Measurements from ENCODE around the gene KAT8.
"Not testable (repeated sequence)": the region's sequence is repeated elsewhere in the genome, so short reads cannot be mapped to it uniquely, and the experiment has no call there.

KAT8 gene

DNA sequence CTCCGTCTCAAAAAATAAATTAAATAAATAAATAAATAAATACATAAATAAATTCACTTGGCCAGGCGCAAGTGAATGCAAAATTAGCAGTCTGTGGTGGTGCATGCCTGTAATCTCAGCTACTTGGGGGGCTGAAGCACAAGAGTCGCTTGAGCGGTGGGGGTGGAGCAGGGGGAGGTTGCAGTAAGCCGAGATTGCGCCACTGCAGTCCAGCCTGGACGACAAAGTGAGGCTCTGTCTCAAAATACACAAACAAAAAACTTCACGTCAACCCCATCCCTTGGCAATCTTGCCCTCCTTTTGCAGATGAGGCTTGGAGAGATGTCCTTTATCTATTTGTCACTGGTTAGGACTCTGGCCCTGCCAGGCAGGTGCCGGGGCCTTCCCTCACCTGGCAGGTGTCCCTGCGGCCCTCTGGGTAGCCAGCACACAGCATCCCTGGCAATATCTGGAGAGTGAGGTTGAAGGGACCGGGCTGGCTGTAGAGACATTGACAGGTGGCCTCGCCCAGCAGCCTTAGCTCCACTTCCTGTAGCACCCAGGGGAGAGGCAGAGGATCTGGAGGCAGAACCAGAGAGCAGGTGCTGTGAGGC lies 28.0 kb downstream of the KAT8 start:
- no peak overlapping the region for H3K4me3 ChIP-seq (ENCODE audit: low read depth, low read length)
- TF ChIP-seq, protein P1, sequence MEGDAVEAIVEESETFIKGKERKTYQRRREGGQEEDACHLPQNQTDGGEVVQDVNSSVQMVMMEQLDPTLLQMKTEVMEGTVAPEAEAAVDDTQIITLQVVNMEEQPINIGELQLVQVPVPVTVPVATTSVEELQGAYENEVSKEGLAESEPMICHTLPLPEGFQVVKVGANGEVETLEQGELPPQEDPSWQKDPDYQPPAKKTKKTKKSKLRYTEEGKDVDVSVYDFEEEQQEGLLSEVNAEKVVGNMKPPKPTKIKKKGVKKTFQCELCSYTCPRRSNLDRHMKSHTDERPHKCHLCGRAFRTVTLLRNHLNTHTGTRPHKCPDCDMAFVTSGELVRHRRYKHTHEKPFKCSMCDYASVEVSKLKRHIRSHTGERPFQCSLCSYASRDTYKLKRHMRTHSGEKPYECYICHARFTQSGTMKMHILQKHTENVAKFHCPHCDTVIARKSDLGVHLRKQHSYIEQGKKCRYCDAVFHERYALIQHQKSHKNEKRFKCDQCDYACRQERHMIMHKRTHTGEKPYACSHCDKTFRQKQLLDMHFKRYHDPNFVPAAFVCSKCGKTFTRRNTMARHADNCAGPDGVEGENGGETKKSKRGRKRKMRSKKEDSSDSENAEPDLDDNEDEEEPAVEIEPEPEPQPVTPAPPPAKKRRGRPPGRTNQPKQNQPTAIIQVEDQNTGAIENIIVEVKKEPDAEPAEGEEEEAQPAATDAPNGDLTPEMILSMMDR (IDR thresholded peaks at IDR 0.05; ENCODE audit: borderline replicate concordance, insufficient read depth, low read depth, low read length): no peak

DNA sequence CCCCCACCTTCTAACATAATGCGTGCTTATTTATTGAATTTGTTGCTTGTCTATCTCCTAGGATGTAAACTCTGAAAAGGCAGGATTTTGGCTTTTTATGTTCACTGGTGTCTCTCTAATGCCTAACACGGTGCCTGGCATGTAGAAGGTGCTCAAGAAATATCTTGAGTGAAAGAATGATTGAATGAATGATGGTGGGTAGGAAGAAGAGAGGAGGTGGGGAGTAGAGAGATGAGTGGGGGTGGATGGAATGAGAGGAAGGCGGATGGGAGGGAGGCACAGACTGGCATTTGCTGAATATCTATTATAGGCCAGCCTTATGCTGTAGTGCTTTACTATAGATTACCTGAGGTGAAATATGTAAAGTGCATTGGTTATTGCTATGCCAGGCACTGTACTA lies 30.1 kb downstream of the KAT8 start:
- no peak overlapping the region for H3K4me3 ChIP-seq (ENCODE audit: low read depth, low read length)
- TF ChIP-seq, protein P1 (IDR thresholded peaks at IDR 0.05; ENCODE audit: borderline replicate concordance, insufficient read depth, low read depth, low read length): no peak

DNA sequence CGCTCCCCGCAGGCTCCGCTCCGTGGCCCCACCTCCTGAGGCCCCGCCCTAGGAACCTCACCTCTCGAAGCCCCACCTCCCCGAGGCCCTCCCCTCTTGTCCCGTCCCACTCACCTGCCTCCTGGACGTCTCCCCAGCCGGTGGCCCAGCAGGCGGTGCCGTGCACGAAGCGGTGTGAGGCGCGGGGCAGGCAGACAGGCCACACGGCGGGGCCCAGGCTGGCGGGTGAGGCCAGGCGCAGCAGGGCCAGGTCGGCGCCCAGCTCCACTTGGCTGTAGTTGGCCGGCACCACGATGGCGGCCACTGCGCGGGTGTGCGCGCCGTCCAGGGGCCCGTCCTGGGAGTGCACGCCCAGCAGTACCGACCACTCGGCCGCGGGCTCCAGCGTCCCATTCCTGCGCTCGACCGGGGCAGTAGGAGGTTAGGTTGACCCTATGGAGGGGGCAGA lies 30.8 kb downstream of the KAT8 start:
- H3K4me3 ChIP-seq (ENCODE audit: low read depth, low read length): no peak overlapping the region
- TF ChIP-seq, protein P1 (IDR thresholded peaks at IDR 0.05; ENCODE audit: borderline replicate concordance, insufficient read depth, low read depth, low read length): no peak

DNA sequence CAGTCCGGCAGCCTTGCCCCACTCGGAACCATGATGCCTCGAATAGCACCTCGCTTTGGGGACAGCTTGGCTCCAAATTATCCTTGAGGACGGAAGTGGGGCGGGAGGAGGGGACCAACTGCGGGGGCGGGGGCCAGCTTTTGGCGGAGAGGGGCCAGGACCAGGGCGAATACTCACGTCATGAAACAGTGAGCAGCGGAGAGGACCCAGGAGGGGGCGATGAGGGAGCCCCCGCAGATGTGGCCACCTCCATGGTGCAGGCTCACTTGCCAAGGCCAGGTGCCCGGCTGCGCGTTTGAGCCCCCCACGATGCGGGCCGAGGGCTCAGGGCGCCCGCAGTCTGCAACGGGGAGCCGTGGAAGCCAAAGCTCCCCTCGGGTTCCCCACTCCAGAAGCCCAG lies 31.4 kb downstream of the KAT8 start:
- TF ChIP-seq, protein P1 (IDR thresholded peaks at IDR 0.05; ENCODE audit: borderline replicate concordance, insufficient read depth, low read depth, low read length): no peak
- no peak overlapping the region for H3K4me3 ChIP-seq (ENCODE audit: low read depth, low read length)

DNA sequence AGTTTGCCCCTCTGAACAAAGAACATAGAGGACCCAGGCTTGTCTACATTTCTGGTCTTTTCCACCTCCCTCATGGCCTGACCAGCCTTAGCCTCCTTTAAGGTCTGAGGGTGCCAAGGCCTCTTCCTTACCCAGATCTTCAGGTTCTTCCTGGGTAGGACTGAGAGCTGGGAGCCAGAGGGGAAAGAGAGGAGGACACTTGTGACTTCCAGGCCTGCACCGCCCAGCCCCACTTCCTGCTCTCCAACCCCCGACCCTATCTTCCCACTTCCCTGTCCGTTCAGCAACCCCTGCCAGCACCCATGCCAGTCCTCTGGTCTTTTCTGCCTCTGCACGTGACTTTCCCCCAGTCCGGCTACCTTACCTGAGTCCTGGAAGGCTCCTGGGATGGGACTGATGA lies 31.9 kb downstream of the KAT8 start:
- TF ChIP-seq, protein P1 (IDR thresholded peaks at IDR 0.05; ENCODE audit: borderline replicate concordance, insufficient read depth, low read depth, low read length): no peak

DNA sequence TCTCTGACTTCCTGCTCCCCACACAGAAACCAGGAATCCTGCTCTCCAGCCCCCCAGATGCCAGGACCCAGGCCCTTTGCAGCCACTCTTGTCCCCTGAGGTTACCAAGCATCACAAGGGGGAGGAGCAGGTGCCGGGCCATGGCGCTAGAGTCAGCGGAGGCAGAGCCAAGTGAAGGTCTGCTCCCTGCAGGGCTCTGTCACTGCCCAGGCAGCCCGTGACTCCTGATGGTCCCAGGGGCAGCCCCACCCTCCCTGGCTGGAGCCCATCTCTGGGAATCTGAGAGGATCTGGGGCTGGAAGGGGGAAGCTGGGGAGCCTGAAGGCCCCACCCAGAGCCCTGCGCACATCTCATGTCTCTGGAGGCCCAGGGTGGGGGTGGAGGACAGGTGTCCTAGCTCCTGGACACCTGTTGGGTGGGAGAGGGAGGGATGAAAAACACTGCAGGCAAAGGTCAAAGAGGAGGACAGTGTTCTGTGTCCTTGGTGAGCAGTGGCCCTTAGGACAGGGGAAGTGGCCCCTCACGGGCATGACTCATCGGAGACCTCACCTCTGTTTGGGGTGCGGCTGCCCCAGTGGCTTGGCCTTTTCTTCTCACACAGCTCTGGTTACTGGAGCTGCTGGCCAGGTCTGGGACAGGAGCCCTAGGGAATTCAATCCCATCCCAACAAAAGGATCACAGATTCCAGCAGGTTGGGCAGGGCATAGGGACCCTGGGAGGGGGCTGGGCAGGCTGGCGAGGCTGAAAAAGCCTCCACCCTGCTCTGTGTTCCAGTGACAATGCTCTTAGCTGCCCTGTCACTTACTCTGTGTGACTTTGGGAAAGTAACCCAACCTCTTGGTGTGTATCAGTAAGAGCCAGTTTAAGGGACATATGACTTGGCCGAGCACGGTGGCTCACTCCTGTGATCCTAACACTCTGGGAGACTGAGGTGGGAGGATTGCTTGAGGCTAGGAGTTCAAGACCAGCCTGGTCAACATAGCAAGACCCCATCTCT lies 32.7 kb downstream of the KAT8 start, which contains the start of gene PRSS36:
Gene PRSS36 (minus strand): TSS at position 173 of the 997 bp plus-strand sequence. CDS start 31 bp downstream, at position 142.
- TF ChIP-seq, protein P1 (IDR thresholded peaks at IDR 0.05; ENCODE audit: borderline replicate concordance, insufficient read depth, low read depth, low read length): no peak
- H3K4me3 ChIP-seq (ENCODE audit: low read depth, low read length): no peak within 1 kb of the TSS

More for the DNA sequence above, 31.9 kb downstream of the KAT8 start:
- H3K4me3 ChIP-seq (ENCODE audit: low read depth, low read length): no peak overlapping the region

DNA sequence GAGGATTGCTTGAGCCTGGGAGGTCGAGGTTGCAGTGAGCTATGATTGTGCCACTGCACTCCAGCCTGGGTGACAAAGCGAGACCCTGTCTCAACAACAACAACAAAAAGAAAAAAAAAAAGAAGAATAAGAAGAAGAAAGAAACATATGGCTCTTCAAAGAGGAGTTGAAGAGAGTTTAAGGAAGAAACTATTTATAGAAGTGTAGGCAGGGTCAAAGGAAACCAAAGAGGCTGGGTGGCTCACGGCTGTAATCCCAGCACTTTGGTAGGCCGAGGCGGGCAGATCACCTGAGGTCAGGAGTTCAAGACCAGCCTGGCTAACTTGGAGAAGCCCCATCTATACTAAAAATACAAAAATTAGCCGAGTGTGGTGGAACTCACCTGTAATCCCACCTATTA lies 33.5 kb downstream of the KAT8 start:
- not testable (repeated sequence) for H3K4me3 ChIP-seq (ENCODE audit: low read depth, low read length)

All from GM12875 (cell line).